GM19238 (cell line): ENCODE data around the gene TUBB4B.
"Not testable (repeated sequence)": the region's sequence is repeated elsewhere in the genome, so short reads cannot be mapped to it uniquely, and the experiment has no call there.

ENCODE experiments used
- DNase-seq: peaks from one replicate; pipeline ENCODE4 v3.0.0; 2011; ENCODE audit warnings: low spot score; ENCODE audit not compliant: insufficient read length

Gene TUBB4B

DNA sequence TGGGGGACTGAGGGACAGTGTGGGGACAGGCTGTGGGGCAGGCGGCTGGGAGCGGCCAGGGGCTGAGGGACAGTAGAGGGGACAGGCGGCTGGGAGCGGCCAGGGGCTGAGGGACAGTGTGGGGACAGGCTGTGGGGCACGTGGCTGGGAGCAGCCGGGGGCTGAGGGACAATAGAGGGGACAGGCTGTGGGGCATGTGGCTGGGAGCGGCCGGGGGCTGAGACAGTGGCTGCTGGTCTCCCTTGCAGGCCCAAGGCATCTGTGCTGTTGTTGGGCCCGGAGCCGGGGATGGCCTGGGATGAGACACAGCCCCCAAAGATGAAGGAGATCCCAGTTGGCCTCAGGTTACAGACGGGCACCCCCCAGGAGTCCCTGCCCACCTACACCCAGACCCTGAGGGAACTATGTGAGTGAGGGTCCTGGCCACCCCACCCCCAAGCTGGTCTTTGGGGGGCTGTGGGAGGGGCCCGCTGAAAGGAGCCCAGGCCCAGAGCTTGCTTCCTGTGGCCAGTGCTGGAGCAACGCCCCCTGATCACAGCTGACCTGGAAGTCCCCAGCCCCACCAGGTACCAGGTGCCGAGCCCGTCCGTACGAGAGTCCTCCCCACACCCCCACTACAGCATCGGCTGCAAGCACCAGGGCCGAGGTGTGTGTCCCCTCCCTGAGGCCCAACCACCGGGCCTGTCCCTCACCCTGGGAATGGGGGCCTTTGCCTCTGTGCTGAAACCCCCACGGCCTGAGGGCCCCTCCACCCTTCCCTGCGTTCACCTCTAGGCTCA lies 10.6 kb downstream of the TUBB4B start:
- DNase-seq: no peak

DNA sequence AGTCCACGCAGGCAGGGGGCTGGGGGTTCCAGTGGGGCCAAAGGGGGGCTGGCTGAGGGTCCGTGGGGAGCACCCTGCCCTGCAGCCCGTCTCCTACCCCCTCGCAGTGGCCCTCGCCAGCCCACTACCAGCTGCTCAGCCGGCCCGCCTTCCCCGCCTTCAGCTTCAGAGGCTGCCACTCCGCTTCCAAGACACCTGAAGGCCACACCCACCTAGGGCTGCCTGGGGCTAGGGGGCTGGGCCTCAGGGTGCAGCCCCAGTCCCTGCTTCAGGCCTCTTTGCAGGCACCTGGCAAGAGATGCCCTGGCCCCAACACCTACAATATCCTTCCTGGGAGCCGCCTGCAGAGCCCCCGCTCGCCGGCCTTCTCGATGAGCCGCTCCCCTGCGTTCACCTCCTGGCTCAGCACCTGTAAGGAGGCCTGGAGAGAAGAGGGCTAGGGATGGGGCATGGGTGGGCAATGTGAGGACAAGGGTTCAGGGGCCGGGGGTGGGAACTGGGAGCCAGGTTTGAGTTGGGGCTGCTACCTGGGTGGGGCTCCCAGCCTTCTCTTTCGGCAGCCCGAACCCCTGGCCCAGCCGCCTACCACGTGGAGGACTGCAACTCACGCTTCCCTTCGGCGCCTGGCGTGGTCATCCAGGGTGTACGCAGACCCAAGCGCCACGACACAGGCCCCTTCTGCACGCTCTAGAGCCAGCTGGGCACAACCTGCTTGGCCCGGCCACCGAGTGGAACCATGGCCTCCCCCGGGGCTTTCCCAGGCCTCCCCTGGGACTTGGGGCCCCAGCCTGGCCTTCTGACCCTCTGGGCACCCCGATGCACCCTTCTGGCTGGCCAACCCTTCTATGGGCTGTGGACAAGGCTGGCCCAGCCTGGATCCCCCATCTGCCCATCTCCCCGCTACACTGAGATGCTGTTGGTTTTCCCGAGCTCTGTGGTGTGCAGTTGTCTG lies 11.7 kb downstream of the TUBB4B start:
- no peak for DNase-seq

DNA sequence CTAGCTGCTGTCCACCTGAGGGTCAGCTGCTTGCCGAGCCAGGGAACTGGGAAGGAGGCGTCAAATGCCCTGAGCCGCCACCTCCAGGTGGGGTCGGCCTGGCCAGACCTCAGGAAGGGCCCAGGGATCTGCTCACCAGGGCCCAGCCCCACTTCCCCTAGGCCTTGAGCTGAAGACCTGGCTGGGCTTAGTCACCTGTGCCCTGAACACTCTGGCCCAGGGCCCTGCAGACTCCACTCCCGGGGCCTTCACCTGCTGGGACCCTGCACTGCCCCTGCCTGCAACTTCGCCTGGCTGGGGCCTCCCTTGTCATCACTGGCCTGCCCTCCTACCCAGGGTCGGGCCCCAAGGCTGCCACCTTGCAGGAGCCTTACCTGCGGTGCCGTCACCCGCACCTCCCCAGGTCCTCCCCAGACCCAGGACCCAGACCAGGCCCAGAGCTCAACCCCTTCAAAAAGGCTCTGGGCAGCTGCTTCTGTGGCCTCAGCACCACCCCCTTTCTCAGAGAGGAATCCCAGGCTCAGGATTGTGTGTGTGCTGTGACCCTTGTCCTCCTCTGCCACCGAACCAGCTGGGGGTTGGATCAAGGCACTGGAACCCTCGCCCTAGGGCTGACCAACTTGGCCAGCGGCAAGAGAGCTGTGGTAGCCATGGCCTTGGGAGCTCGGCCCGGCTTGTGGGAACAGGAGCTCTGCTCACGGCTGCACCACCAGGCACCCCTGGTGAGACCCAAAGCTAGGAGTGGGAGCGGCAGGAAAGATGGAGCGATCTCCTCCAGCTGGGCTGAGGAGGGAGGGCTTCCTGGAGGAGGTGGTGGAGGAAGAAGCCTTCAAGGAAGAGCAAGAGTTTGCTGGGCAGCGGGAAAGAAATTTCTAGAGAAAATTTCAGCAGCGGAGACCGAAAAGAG lies 12.9 kb downstream of the TUBB4B start:
- DNase-seq: no peak

DNA sequence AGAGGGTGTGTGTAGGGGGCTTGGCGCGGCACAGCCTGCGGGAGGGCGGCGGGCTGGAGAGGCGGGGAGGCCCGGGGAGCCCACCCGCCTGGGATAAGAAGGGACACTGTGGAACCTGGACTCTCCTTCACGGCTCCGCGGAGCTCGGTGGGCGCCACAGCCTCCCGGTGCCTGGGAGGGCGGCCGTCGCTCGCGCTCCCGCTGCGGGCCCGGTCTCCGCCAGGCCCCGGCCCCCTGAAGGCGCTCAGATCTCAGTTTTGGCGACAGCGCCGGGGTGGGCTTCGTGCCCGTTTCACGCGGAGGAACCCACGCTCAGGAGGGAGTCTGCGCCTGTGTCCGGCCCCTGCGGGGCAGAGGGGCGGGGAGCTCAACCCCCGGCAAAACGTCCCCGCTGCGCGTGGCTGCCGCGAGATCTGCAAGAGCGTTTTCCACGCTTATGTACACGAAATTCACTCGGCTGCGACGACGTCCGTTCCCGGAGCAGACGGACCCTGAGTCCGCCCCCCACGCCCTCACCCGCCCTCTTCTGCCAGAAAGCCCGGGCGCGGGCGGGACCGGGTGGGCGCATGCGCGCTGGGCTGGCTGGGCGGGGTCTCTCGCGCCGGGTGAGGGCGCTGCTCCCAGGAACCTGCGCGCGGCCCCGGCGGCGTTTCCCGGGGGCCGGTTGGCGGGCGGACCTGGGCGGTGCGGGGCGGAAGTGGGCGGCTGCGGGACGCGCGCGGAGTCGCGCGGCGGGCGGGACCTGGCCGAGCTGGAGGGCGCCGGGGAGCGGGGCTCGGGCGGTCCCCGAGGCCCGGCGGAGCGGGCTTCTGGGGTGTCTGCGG lies 13.7 kb downstream of the TUBB4B start, which contains the start of gene NELFB:
NELFB (plus strand) TSS at position 704 of the 824 bp plus-strand sequence.
- DNase-seq: peak; percentile 100

DNA sequence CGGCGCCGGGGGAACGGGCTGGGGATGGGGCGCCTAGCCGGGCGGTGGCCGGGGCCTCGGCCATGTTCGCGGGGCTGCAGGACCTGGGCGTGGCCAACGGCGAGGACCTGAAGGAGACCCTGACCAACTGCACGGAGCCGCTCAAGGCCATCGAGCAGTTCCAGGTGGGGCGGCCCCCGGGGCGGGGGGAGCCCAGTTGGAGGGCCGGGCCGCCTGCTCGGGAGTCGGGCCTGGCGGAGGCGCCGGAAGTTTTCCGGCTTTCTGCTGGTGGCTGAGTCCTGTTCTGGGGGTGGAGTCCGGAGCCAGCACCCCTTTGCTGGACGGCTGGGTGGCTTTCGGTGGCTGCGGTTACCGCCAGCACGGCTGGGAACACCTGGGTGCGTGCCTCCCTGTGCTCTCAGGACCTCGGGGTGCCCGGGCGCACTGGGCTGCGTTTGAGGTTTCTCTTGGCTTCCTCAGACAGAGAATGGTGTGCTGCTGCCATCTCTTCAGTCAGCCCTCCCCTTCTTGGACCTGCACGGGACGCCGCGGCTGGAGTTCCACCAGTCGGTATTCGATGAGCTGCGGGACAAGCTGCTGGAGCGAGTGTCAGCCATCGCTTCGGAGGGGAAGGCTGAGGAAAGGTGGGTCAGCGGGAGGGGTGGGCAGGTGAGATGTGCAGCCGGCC lies 14.5 kb downstream of the TUBB4B start:
- no peak for DNase-seq

DNA sequence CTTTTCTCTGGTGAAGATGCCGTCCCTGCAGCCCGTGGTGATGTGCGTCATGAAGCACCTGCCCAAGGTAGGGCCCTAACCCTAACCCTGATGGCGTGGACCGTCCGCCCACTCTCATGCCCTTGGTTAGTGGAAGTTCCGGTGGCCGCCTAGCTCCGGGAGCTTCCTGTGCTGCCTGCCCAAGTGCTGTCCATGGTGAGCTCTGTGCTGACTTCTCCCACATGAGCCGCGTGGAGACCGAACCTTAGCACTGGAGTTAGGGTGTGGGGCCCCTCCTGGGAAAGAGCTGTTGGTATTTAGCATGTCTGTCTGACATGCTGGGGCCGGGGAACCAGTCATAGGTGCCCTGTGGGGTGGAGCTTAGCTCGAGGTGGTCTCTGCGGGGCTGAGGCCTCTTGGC lies 15.3 kb downstream of the TUBB4B start:
- DNase-seq: no peak

DNA sequence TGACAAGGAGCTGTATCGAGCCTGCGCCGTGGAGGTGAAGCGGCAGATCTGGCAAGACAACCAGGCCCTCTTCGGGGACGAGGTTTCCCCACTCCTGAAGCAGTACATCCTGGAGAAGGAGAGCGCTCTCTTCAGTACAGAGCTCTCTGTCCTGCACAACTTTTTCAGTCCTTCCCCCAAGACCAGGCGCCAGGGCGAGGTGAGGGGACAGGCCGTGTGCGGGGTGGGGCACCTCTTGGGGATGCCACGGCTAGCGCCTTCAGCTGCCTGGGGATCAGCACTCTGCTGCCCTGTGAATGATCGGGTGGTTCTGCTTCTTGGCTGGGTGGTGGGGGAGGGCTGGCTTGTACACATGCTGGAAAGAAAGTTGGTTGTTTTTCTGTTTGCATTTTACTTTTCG lies 15.8 kb downstream of the TUBB4B start:
- DNase-seq: no peak

DNA sequence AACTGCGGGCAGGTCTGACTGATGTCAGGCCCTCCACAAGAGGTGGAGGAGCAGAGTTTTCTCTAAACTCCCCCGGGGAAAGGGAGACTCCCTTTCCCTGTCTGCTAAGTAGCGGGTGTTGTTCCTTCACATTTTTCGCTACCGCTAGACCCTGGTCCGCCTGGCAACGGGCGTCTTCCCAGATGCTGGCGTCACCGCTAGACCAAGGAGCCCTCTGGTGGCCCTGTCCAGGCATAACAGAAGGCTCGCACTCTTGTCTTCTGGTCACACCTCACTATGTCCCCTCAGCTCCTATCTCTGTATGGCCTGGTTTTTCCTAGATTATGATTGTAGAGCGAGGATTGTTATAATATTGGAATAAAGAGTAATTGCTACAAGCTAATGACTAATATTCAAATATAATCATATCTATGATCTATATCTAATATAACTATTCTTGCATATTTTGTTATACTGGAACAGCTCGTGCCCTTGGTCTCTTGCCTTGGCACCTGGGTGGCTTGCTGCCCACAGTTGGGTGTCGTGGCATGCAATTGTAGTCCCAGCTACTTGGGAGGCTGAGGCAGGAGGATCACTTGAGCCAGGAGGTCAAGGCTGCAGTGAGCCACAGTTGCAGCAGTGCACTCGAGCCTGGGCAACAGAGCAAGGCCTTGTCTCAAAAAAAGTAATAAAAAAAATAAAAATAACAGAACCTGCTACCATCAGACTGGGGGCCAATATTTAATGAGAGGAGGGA lies 21.3 kb downstream of the TUBB4B start:
- not testable (repeated sequence) for DNase-seq

DNA sequence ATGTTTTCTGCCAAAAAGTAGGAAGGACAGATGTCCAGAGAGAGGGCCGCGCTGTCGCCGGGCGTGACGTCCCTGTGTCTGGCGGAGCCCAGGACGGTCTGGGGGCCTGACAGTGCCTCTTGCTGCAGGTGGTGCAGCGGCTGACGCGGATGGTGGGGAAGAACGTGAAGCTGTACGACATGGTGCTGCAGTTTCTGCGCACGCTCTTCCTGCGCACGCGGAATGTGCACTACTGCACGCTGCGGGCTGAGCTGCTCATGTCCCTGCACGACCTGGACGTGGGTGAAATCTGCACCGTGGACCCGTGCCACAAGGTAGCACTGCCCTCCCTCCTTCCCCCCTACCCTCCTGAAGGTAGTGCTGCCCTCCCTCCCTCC lies 21.8 kb downstream of the TUBB4B start:
- DNase-seq: no peak

DNA sequence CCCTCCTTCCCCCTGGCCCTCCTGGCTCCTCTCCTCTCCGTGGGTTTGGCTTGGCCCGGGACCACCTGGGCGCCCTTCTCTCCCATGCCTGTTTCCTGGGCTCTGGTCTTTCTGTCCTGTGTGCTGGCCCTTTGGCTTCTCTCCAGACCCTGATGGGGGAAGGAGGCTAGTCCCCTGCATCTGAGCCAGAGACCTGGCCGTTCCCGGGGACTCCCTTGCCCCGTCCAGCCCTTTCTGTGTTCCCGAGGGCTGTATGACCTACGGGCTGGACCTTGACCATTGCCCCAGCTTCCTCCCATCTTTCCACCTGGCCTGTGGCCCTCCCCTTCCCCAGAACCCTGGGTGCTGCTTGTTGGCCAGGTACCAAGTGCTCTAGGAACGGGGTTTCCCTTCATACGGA lies 22.4 kb downstream of the TUBB4B start:
- DNase-seq: no peak

DNA sequence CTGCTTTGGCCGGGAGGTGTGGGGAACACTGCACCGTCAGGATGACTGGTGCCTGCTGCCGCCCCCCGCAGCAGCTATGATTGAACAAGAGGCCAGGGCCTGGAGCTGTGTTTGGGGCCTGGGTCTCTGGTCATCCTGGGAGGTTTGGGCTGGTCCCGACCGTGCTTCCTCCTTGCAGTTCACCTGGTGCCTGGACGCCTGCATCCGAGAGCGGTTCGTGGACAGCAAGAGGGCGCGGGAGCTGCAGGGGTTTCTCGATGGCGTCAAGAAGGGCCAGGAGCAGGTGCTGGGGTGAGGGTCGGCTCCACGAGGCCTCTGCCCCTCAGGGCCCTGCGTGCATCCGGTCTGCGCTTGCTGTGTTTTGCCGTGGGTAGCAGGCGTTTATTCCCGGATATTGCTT lies 23.0 kb downstream of the TUBB4B start:
- no peak for DNase-seq

DNA sequence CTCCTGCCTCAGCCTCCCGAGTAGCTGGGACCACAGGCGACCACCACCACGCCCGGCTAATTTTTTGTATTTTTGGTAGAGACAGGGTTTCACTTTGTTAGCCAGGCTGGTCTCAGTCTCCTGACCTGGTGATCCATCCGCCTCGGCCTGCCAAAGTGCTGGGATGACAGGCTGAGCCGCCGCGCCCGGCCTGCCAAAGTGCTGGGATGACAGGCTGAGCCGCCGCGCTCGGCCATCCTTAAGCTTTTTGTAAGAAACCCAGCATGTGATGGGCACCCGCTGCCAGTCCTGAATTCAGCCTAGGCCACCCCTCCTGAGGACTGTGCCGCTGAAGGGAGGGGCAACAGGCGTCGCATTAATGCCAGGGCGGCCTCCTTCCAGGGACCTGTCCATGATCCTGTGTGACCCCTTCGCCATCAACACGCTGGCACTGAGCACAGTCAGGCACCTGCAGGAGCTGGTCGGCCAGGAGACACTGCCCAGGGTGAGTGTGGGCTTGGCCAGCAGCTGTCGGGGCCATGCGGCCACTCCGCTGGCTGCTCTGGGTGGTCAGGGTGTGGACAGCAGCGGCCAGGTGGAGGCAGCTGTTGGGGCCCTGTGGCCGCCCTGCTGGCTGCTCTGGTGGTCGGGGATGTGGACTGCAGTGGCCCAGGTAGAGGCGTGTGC lies 24.5 kb downstream of the TUBB4B start:
- DNase-seq: no peak

DNA sequence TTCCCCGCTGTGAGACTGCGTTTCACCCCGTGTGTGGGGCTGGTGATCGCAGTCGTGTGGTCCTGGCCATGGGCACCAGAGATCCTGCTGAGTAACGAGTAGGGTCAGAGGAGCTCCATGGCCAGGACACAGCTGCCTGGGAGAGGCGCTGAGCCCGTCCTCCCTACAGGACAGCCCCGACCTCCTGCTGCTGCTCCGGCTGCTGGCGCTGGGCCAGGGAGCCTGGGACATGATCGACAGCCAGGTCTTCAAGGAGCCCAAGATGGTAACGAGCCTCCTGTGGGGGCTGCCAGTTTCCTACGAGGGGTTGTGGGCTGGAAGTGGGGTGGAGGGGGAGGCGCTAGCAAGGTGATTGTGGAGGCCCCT lies 25.1 kb downstream of the TUBB4B start:
- DNase-seq: no peak

DNA sequence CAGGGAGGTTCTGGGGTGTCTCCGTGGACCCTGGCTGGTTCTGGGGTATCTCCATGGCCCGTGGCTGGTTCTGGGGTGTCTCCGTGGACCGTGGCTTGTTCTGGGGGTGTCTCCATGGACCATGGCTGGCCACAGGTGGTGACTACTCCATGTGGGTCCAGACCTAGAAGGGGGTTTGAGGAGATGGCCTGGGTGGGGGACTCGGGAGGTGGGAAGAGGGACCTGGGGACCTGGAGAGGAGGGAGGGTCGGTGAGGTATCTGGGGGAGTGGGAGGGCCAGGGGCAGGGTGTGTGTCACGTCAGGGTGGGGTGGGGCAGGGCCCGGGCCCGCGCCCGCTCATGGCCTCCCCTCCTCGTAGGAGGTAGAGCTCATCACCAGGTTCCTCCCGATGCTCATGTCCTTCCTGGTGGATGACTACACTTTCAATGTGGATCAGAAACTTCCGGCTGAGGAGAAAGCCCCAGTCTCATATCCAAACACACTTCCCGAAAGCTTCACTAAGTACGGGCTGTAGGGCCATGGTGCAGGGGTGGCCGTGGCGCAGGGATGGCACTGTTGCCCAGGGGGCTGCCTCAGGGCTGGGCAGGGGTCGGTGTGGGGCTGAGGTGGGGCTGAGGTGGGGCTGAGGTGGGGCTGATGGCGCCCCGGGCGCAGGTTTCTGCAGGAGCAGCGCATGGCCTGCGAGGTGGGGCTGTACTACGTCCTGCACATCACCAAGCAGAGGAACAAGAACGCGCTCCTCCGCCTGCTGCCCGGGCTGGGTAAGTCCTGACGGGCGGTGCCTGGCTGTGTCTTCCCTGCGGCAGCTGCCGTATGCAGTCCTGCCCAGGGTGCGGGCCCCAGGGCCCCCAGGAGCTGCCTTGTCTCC lies 25.7 kb downstream of the TUBB4B start:
- no peak for DNase-seq

DNA sequence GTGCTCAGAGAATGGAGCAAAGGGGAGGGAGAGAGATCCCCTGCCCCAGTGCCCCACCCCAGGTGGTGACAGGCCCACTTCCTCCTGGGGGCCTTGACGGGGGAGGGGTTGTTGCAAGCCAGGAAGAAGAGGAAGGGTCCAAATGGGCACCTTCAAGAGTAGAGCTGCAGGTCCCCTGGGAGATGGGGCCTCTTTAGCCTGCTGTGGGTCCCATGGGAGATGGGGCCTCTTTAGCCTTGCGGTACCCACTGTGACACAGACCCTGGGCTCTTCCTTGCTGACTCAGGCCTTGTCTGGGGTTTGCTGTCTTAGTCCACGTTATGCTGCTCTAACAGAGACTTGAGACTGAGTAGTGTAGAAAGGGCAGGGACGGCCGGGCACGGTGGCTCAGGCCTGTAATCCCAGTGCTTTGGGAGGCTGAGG lies 26.9 kb downstream of the TUBB4B start:
- no peak for DNase-seq

DNA sequence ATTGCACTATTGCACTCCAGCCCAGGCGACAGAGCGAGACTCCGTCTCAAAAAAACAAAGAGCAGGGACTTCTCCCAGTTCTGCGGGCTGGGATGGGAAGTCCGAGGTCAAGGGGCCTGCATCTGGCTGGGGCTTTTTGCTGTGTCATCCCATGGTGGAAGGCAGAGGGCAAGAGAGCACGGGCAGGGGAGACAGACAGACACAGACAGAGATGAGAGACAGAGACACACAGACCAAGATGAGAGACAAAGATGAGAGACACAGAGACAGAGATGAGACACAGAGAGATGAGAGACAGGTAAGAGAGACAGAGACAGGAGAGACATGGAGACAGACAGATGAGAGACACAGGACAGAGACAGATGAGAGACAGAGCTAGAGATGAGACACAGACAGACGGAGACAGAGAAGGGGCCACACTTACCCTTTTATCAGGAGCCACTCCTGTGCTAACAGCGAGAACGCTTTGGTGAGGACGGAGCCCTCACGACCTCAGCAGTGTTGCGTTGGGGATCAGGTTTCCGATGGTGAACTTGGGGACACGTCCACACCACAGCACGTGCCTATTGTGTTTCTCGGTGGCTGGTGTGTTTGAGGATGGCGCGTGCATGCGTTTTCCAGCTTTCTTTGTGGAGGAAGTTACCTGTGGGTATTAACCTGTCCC lies 27.6 kb downstream of the TUBB4B start:
- DNase-seq: no peak

DNA sequence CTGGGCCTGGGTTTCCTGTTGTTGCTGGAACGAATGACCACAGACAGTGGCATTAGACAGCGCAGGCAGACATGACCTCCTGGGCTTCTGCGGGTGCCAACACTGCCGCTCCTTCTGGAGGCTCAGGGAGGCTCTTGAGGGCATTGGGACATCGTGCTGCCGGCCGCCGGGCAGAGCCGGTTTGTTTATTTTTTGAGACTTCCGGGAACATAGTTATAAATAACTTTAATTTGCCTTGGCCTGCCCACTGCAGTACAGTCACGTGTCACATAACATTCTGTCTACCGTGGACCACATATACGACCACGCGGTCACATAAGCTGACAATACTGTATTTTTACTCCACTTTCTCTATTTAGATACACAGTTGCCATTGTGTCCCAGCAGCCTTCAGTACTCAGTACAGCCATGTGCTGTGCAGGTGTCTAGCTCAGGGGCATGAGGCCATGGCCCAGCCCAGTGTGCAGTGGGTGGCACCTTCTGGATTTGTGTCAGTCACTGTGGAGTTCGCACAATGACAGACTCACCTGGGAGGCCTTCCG lies 28.2 kb downstream of the TUBB4B start:
- no peak for DNase-seq
